Activated CD8-positive, alpha-beta T cell treated with anti-CD3 and anti-CD28 coated beads for 36 hours (primary cell): ENCODE results near the gene MEOX2. TPM values are rescaled to one million over a fixed set of nuclear protein-coding genes. Genes with fewer than 3 reads are reported as not detected.

Experiments
- ATAC-seq: fragments of 200-7000 bp; cut with Tn5 transposase; one replicate; pipeline ENCODE4 v1.10.0; 2021; ENCODE audit warnings: mild to moderate bottlenecking, moderate library complexity
- CTCF ChIA-PET: fragments of 350-600 bp; sonication (Branson Sonifier 250); formaldehyde crosslinking; loops from one replicate; lab custom pipeline; 2021; ENCODE audit warnings: antibody characterized with exemption; lab: Charles Lee
- POLR2A ChIA-PET: fragments of 350-600 bp; sonication (Branson Sonifier 250); formaldehyde crosslinking; loops from one replicate; lab custom pipeline; 2021; ENCODE audit warnings: antibody characterized with exemption; lab: Charles Lee
- DNase-seq: peaks from one replicate; pipeline ENCODE4 v3.0.0-alpha.2; 2020
- H3K27ac Mint-ChIP-seq: one replicate; pipeline ENCODE4 v1.8.0; 2021; ENCODE audit warnings: mild to moderate bottlenecking, mixed read lengths
- H3K27me3 Mint-ChIP-seq: one replicate; pipeline ENCODE4 v1.8.0; 2021; ENCODE audit warnings: mixed read lengths
- H3K36me3 Mint-ChIP-seq: one replicate; pipeline ENCODE4 v1.8.0; 2021; ENCODE audit warnings: low read depth, mixed read lengths
- H3K4me1 Mint-ChIP-seq: one replicate; pipeline ENCODE4 v1.8.0; 2021; ENCODE audit warnings: low read depth, mixed read lengths
- H3K4me3 Mint-ChIP-seq: one replicate; pipeline ENCODE4 v1.8.0; 2021; ENCODE audit warnings: mild to moderate bottlenecking, moderate library complexity, mixed read lengths
- H3K9me3 Mint-ChIP-seq: one replicate; pipeline ENCODE4 v1.8.0; 2021; ENCODE audit warnings: mixed read lengths
- intact Hi-C: fragments of 100-400 bp; cut with micrococcal nuclease; formaldehyde crosslinking; loops from one replicate; pipeline ENCODE4 v1.10.0; 2022
- total RNA-seq, 2 experiments: library from RNA; stranded (reverse); gene quantifications; one replicate each; pipeline ENCODE4 v1.2.3, GENCODE V29; 2021
- TF ChIP-seq, protein P1 (sequence below): fragments of 200-600 bp; IDR thresholded peaks from one replicate; pipeline ENCODE4 v1.8.0; 2022; ENCODE audit warnings: antibody characterized with exemption, mild to moderate bottlenecking

The MEOX2 gene
- total RNA-seq, 2 experiments from 2014 or later, result not detected

DNA sequence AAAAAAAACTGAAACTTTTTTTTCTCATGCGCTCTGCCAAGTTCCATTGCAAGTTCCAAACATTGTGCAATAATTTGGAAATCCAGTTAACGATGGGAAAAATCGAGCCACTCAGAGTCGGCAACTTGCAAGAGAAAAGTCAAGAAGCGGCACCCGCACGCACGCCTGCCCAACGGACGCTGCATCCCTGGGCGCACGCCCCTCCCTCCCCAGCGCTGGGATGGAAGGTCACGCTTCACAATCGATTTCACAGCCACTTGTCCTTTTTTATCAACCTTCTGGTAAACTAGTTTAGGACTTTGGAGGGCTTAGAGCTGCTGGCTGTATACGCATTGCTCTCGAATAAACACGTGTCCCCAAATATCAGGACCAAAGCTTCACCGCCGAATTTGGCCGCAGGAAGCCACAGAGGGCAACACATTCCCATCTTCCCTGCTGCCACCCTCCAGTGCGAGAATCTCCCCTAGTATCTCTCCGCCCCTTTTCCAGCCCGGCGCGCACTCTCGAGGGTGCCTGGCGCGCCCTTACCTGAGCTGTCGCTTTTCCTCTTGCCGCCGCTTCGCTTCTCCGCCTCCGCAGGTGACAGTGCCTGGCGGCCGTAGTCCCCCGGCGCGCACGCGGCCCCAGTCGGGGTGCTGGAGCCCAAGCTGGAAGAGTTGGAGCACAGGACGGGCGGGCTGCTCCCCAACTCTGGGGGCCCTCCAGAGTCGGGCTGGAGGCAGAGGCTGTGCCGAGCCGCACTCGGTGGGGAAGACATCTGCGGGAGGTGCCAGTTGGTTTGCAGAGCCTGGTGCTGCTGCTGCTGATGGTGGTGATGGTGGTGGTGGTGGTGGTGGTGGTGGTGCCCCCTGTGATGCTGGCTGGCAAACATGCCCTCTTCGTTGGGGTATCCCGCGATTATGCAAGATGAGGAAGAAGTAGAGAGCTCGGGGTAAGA is 857 bp downstream of the MEOX2 start:
- H3K36me3 Mint-ChIP-seq, result peaks cover 3% of the 10 kb centered on the region
- intact Hi-C loops, result no loop called here
- TF ChIP-seq, protein P1, sequence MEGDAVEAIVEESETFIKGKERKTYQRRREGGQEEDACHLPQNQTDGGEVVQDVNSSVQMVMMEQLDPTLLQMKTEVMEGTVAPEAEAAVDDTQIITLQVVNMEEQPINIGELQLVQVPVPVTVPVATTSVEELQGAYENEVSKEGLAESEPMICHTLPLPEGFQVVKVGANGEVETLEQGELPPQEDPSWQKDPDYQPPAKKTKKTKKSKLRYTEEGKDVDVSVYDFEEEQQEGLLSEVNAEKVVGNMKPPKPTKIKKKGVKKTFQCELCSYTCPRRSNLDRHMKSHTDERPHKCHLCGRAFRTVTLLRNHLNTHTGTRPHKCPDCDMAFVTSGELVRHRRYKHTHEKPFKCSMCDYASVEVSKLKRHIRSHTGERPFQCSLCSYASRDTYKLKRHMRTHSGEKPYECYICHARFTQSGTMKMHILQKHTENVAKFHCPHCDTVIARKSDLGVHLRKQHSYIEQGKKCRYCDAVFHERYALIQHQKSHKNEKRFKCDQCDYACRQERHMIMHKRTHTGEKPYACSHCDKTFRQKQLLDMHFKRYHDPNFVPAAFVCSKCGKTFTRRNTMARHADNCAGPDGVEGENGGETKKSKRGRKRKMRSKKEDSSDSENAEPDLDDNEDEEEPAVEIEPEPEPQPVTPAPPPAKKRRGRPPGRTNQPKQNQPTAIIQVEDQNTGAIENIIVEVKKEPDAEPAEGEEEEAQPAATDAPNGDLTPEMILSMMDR, result no peak
- peaks cover 33% of the 10 kb centered on the region for H3K27me3 Mint-ChIP-seq
- POLR2A ChIA-PET, result no interaction called here
- ATAC-seq (no peak), DNase-seq (no peak)
- no peaks in the 10 kb centered on the region for H3K4me1 Mint-ChIP-seq
- no peak overlapping the region for H3K4me3 Mint-ChIP-seq
- no peak overlapping the region for H3K27ac Mint-ChIP-seq
- CTCF ChIA-PET, result interaction anchor here (0.6 to 1.3 kb wide), 2 partner anchors 35 to 287 kb away, joined by 3 read pairs; no protein-coding TSS in a partner anchor
- peaks cover 3% of the 10 kb centered on the region for H3K9me3 Mint-ChIP-seq

DNA sequence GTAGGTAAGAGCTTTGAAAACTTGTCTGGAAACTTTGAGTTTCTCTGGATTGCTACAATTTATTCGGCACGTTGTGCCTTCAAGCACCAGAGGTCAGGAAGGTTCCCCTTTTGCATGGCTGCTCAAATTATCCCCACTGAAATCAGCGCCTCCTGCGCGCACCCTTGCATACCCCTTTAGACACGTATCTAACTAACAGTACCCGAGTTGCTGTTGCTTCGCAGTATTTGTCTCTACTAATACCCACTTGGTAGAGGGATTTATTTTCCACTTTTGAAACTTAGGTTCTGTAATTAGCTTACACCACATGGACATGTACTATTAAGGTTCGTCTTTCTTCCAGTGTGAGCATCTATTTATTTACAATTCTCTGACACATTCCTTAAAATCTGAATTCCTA is 1.6 kb downstream of the MEOX2 start:
- intact Hi-C loops, result no loop called here
- peaks cover 33% of the 10 kb centered on the region for H3K27me3 Mint-ChIP-seq
- CTCF ChIA-PET, result no interaction called here

DNA sequence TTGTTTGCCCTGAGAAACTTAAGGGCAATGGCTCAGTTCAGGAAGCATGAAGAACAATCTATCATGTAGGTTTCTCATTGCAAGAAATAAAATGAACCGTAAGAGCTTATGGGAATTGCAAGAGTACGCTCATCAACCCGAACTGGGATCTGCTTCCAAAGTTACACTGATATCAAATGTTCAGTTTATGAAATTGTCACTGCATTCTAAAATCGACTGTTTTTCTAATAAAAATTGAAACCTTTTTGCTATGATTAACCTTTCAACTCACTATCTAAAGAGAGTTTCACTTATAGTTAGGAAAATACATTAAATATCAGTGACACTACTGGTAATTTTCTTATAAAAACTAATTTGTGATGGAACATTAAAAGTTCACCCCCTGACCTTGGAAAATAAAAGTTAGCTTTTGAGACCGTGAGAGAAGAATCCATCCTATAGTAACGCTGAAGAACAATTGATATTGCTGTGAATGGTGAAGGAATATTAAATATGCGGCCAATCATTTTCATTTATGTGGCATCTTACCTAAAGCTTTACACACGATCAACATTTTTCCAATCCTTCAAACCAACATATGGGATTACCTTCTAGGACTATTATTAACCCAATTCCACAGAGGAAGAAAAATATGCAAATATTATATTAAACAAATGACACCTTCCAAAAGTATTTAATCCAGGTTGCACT is 2.2 kb downstream of the MEOX2 start:
- CTCF ChIA-PET, result no interaction called here

More for the DNA sequence above, 1.6 kb downstream of the MEOX2 start:
- Mint-ChIP-seq H3K4me1 (no peaks in the 10 kb centered on the region), H3K27ac (no peak overlapping the region), H3K9me3 (peaks cover 3% of the 10 kb centered on the region), H3K36me3 (peaks cover 3% of the 10 kb centered on the region), H3K4me3 (no peak overlapping the region)
- TF ChIP-seq, protein P1, result no peak
- POLR2A ChIA-PET, result no interaction called here
- ATAC-seq (no peak), DNase-seq (no peak)

DNA sequence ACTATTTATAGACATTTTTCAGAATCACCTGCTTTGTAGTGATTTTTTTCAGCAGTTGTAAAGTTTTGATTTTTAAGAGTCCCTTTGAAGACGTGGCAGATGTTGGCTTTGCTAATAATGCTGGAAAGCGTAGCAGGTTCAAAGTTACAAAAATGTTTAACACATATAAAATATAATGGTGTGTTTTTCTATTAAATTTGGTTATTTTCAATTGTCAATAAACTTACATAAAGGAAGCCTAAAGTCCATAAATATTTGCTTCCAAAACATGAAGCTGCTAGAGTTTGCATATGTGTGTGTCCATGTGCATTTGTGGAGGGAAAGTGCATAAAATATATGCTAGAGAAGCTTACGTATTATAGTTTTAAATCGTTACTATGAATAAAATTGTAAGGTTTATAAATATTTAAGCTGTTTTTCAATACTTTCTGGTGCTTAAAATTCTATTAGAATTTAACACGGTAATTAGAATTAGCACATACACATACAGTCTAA is 3.7 kb downstream of the MEOX2 start:
- no peak for ATAC-seq
- intact Hi-C loops, result no loop called here
- Mint-ChIP-seq H3K36me3 (peaks cover 3% of the 10 kb centered on the region), H3K9me3 (peaks cover 3% of the 10 kb centered on the region), H3K4me3 (no peak overlapping the region), H3K4me1 (no peaks in the 10 kb centered on the region), H3K27ac (no peak overlapping the region), H3K27me3 (peaks cover 28% of the 10 kb centered on the region)
- TF ChIP-seq, protein P1, result no peak
- DNase-seq, result no peak
- POLR2A ChIA-PET, result no interaction called here
- CTCF ChIA-PET, result no interaction called here

More for the DNA sequence above, 2.2 kb downstream of the MEOX2 start:
- POLR2A ChIA-PET, result no interaction called here
- Mint-ChIP-seq H3K4me1 (no peaks in the 10 kb centered on the region), H3K27me3 (peaks cover 33% of the 10 kb centered on the region), H3K27ac (no peak overlapping the region), H3K9me3 (peaks cover 3% of the 10 kb centered on the region), H3K36me3 (peaks cover 3% of the 10 kb centered on the region), H3K4me3 (no peak overlapping the region)
- no peak for DNase-seq
- TF ChIP-seq, protein P1, result no peak
- ATAC-seq, result no peak
- intact Hi-C loops, result no loop called here
